Breast epithelium (tissue), 3 donors: Measurements from ENCODE around the gene AQP9.

Experiments used
- CTCF ChIP-seq, 3 donors: fragments of 450-650 bp; IDR thresholded peaks; one replicate each; pipeline ENCODE4 v1.5.1; 2016 to 2017; ENCODE audit warnings: antibody characterized with exemption in 3 of 3, mild to moderate bottlenecking in 3 of 3, moderate library complexity in 3 of 3
- POLR2A ChIP-seq: fragments of 450-650 bp; IDR thresholded peaks from one replicate; pipeline ENCODE4 v1.6.1; 2016; ENCODE audit warnings: antibody characterized with exemption, mild to moderate bottlenecking, moderate library complexity
- POLR2AphosphoS5 ChIP-seq, 3 donors: sonication (generic); formaldehyde crosslinking; IDR thresholded peaks; one replicate each; pipeline ENCODE4 v1.6.1; 2017; ENCODE audit warnings: antibody characterized with exemption in 3 of 3

- TF ChIP-seq CTCF (IDR thresholded peaks at IDR 0.05), result no peak
- TF ChIP-seq POLR2A, result no peak
- TF ChIP-seq POLR2AphosphoS5 (IDR thresholded peaks at IDR 0.05), result no peak
Measured at GRCh38 chr15:58137686-58138085, 495 bp upstream of the AQP9 start.
